ENCODE measurements around the gene RBM47.
"Not testable (repeated sequence)": the region's sequence is repeated elsewhere in the genome, so short reads cannot be mapped to it uniquely, and the experiment has no call there.

RBM47 gene

GRCh38 chr4:40629401-40630334, at the start of gene RBM47:
Gene RBM47 (minus strand): TSS chr4:40629864. CDS start chr4:40438893, 190,971 bp downstream.
- no peak for DNase-seq (ENCODE audit: low read depth, low spot score)

- DNase-seq (ENCODE audit: low read depth, low spot score), result no peak
Measured at GRCh38 chr4:40678421-40678820, 48.8 kb upstream of the RBM47 start.

GRCh38 chr4:40675166-40675565, 45.5 kb upstream of the RBM47 start:
- DNase-seq (ENCODE audit: low read depth, low spot score), result no peak

DNA sequence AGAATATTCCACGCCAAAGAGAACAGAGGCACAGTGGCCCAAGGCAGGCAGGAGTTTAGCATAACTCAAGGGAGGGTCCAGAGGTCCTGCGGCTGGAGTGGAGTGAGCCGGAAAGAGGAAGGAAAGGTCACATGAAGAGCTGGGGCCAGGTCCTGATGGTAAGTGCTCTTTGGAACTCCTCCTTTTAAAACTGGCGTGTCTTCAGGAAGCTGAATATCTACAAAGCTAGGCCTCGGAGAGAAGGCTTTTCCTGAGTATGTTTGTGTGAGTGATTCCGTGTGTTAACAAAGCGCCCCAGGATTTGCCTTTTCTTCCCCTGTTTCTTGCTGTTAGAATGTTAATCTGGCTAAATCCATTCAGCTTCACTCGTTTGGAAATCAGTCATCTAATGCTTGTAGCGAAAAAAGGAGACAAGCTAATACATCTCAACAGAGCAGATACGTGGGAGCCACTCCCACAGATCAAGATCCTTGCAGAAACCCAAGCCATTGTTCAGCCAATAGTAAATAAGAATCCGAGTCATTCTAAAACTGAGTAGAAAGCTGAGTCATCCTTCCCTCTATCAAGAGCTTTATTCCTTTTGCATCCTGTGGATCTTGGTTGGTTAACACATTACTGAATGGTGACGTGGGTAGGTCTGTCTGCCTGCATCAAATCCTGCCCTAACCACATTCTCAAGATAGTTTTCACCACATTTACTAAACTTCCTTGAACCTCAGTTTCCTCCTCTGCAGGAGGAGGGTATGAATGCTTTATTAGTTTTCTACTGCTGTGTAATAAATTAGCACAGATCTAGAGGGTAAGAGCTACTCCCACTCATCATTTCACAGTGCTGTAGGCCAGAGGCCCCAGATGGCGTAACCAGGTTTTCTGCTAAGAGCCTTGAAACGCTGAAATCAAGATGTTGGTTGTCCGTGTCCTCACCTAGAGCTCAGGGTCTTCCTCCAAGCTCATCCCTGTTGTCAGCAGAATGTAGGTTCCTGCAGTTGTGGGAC, 43.2 kb upstream of the RBM47 start:
- DNase-seq (ENCODE audit: low read depth, low spot score), result peak; percentile 6

GRCh38 chr4:40669504-40669903, 39.8 kb upstream of the RBM47 start:
- DNase-seq (ENCODE audit: low read depth, low spot score), result no peak

- no peak for DNase-seq (ENCODE audit: low read depth, low spot score)
Measured at GRCh38 chr4:40665842-40666241, 36.2 kb upstream of the RBM47 start.

DNA sequence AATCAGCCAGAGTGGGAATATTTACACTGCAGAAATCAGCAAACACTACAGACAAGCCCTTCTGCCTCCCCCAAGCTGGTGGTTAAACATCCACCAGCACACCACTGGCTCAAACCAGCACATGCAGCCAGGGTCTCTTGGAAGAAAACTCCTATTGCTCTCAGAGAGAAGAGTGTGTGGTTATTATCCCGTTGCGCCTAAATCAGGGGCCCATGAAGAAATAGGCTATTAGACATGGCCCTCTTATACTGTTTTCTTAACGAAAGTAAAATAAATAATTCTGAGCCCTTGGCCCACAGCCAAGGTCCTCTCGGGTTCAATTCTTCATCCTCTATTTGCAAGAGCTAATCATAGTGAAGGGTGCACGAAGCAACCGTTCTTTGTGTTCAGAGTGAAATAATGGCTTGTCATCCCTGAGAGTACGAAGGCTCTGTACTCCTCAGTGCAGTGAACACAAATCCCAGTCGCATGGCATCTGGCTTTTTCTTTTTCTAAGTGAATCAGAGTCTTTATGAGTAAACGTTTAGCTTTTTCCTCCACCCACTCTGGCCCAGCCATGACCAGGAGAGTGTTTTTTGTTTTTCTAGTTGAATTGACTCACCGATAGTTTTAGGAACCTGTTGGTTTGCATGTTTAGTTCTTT, 33.4 kb upstream of the RBM47 start:
- no peak for DNase-seq (ENCODE audit: low read depth, low spot score)

DNA sequence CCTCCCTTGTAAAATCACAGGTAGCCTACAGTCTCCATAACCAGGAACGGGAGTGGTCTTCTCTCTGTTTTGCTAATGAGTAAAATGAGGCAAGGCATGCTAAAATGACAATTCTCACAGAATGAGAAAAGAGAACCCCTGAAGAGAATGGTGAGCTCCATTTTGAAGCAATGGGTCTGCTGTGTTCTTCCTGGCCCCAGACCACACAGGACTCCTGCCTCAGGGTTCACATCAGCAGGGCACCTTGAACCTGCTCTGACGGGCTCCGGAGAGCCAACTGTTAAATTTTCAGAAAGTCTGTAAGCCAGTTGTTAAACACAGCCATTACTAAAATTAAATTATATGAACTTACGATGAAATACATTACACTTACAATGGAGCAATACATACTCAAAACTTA, 32.1 kb upstream of the RBM47 start:
- DNase-seq (ENCODE audit: low read depth, low spot score), result no peak

DNA sequence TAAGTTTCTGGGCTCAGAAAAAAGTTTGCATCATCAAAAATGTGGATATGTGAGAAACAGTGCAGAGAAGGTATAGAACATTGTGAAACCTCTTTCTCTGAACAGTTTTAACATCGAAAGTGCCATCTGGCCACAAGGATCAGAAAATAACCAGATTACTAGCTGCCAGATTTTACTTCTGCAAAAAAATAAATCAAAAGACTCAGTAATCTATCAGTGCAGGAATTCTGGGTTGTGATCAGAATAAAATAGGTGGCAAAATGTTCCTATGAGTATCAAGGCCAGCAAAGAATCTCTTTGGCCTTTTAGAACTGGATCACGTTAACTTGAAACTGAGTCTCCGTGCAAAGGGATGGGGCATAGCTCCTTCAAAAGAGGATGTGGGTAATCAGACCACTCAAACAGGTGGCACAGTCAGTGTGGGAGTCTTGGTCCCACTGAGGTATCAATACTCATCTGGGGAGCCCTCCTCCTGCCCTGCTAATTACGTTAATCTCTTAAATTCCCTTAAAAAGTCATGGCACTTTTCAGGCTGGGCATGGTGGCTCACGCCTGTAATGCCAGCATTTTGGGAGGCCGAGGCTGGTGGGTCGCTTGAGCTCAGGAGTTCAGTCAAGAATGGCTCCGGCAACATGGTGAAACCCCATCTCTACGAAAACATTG, 26.7 kb upstream of the RBM47 start:
- no peak for DNase-seq (ENCODE audit: low read depth, low spot score)

DNA sequence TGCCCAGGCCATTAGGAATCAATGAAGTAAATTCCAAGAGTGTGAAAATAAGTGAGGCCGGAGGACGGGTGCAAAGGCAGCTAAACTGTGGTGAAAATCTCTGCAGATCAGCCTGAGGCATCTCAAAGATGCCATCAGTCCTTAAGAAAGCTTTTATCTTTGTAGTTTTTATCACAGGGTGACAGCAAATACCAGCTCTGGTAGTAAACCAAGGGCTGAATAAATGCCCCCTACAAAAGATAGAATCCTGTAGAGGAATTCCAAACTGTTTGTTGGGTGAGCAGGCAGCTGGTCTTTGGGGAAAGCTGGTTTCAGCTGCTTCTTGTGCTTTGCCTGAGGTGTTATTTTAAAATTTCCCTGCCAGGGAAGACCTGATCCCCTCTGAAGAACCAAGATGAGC, 21.6 kb upstream of the RBM47 start:
- no peak for DNase-seq (ENCODE audit: low read depth, low spot score)

DNA sequence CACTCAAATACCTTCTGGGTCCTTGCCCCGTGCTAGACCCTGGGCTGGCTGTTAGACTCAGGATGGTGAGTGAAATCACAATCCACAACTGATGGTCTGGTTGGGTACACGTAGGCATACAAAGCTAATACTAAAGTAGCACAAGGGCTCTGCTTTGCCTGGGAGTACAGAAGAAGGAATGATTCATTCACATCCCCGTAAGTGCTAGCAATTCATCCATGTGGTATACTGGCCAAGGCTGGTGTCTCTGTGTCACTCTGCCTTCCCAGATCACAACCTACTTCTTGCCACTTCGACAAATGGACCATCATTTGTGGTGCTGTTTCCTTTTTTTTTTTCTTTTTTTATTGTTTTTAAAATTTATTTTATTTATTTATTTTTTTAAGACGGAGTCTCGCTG, 19.7 kb upstream of the RBM47 start:
- no peak for DNase-seq (ENCODE audit: low read depth, low spot score)

- DNase-seq (ENCODE audit: low read depth, low spot score), result no peak
Measured at GRCh38 chr4:40648742-40649281, 19.1 kb upstream of the RBM47 start.

GRCh38 chr4:40648131-40648530, 18.5 kb upstream of the RBM47 start:
- DNase-seq (ENCODE audit: low read depth, low spot score), result no peak

- no peak for DNase-seq (ENCODE audit: low read depth, low spot score)
Measured at GRCh38 chr4:40645586-40645985, 15.9 kb upstream of the RBM47 start.

- DNase-seq (ENCODE audit: low read depth, low spot score), result no peak
Measured at GRCh38 chr4:40632080-40632479, 2.4 kb upstream of the RBM47 start.

DNA sequence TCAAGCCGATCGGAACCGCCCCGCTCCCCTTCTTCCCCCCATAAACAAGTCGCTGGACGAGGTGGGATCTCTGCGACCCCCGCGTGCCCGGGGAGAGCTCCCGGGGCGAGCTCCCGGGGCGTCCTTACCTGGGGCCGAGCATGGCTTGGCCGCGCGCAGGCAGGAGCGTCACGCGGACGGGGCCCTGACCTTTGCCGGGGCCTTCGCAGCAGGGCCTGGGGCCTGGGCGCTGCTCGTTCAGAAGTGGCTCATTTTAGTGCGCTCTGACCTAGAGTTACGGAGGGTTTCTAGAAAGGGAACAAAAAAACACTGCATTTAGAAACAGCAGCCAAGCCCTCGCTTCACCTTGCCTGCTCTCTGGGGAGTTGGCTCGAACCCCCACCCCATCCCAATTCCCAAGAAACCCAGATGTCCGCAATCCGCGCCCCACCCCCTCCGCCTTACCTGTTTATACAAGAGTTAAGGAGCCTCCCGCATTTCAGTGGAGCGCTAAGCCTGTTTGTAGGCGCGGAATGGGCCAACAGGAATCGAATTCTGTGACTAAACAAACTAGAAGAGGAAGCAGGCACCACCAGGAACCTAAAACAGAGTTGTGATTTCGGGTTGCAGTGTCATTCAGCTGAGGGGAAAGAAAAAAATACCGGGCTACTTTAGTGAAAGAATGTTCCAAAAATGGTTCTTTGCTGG, 814 bp upstream of the RBM47 start:
- DNase-seq (ENCODE audit: low read depth, low spot score), result no peak

DNA sequence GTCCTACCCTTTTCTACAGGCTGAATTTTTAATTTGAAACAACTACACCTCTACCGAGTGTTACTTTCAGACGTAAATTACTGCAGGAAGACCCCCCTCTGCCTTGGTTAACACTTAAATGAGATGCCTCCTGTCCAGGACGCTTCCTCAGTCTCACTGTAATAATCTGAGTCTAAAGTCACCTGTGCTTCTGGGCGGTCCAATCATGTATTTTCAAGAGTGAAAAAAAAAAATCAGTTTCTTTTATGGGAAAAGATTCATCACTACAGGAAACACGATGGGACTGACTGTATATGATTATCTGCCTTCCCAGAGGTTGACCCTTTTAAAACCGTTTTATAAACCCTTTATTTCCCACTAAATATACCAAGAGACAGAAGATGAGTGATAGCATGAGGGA, 776 bp downstream of the RBM47 start:
- no peak for DNase-seq (ENCODE audit: low read depth, low spot score)

DNA sequence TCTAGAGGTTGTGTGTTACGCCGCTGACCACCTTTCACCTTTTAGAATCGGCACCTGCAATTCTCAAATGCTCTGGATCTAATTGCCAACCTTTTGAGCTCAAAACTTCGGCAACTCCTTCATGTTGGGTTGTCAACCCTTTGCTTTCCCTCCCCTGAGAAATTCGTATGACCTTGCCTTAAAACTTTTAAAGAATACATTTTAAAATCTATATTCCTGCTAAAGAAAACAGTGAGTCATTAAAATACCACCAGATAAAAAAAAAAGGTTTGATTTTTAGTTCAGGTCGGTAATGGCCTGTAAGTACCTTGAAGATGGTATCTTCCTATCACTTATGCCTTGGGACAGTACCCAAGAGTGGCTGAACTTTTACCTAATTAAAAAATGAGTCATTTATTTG, 1.3 kb downstream of the RBM47 start:
- DNase-seq (ENCODE audit: low read depth, low spot score), result not testable (repeated sequence)

DNA sequence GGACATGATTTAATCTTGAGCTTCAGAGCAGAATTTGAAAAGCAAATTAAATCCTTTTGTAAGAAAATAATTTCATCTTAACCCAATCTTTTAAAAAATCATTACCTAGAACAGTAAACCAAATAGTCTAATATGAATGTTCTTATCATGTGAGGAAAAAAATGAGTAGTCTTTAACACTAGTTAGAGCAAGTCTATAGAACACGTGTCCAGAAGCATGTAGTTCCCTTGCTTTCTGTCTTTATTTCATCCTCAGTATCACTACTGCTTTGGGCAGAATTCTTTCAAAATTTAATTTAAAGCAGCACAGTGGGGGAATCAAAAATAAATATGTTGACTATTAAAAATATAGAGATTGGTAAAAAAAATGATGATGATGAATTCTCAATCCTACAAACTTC, 2.1 kb downstream of the RBM47 start:
- no peak for DNase-seq (ENCODE audit: low read depth, low spot score)
